SH-SY5Y (cell line): ENCODE measurements around the gene WNK3.

Experiments used
- GATA2 ChIP-seq: IDR thresholded peaks from 2 replicates; pipeline ENCODE4 v1.6.1; 2011; ENCODE audit warnings: mild to moderate bottlenecking, low read depth, low read length
- GATA3 ChIP-seq: IDR thresholded peaks from 2 replicates; pipeline ENCODE4 v1.6.1; 2011; ENCODE audit warnings: low read depth, mild to moderate bottlenecking, low read length, moderate library complexity

GRCh38 chrX:54281676-54282075, 76.2 kb downstream of the WNK3 start:
- TF ChIP-seq GATA2 (no peak), GATA3 (no peak)
